H1 (cell line): ENCODE data around the gene UAP1. TPM values are rescaled to one million over a fixed set of nuclear protein-coding genes. Genes with fewer than 3 reads are reported as not detected.

Source experiments
- CTCF ChIA-PET: fragments of 300-600 bp; sonication (Branson Sonifier 250); formaldehyde crosslinking; loops from one replicate; lab custom pipeline; 2021; ENCODE audit not compliant: partially characterized antibody; lab: Charles Lee
- POLR2A ChIA-PET: fragments of 300-600 bp; sonication (Branson Sonifier 250); formaldehyde crosslinking; loops from one replicate; lab custom pipeline; 2021; ENCODE audit warnings: inconsistent platforms; ENCODE audit not compliant: partially characterized antibody; lab: Charles Lee
- DNase-seq, 2 experiments: peaks; one replicate each; pipeline versions ENCODE4 v3.0.0 to v3.0.0-alpha.2; 2010 to 2022; ENCODE audit warnings: low spot score in 2 of 2, low read depth in 1 of 2, mixed read lengths in 1 of 2
- FAIRE-seq: peaks from 2 replicates; lab custom pipeline; 2011; peaks lifted over from hg19 to GRCh38; lab: Jason Lieb, UNC
- H2AFZ ChIP-seq: 2 replicates; pipeline ENCODE4 v1.8.1; 2012; ENCODE audit warnings: low read length, inconsistent platforms
- H2AK5ac ChIP-seq: 2 replicates; pipeline ENCODE4 v1.6.1; 2013; ENCODE audit warnings: low read depth, low read length
- H2BK120ac ChIP-seq: replicated peaks from 2 replicates; pipeline ENCODE3; 2013; ENCODE audit warnings: low read depth, low read length, inconsistent platforms
- H2BK12ac ChIP-seq: 2 replicates; pipeline ENCODE4 v1.6.1; 2013; ENCODE audit warnings: low read depth, low read length
- H2BK15ac ChIP-seq: 2 replicates; pipeline ENCODE4 v1.6.1; 2013; ENCODE audit warnings: low read length
- H2BK20ac ChIP-seq: 2 replicates; pipeline ENCODE4 v1.6.1; 2013; ENCODE audit warnings: low read length
- H2BK5ac ChIP-seq: 2 replicates; pipeline ENCODE4 v1.6.1; 2013; ENCODE audit warnings: low read depth, low read length
- H3K14ac ChIP-seq: 2 replicates; pipeline ENCODE4 v1.6.1; 2013; ENCODE audit warnings: inconsistent platforms; ENCODE audit not compliant: insufficient read length
- H3K18ac ChIP-seq: 2 replicates; pipeline ENCODE4 v1.6.1; 2013; ENCODE audit warnings: low read length; ENCODE audit errors: extremely low read depth
- H3K23ac ChIP-seq: 2 replicates; pipeline ENCODE4 v1.6.1; 2013; ENCODE audit warnings: inconsistent platforms; ENCODE audit not compliant: insufficient read length
- H3K23me2 ChIP-seq: 2 replicates; pipeline ENCODE4 v1.6.1; 2013; ENCODE audit warnings: low read depth, low read length
- H3K27ac ChIP-seq: 2 replicates; pipeline ENCODE4 v1.6.1; 2011; ENCODE audit warnings: low read depth, low read length, inconsistent platforms
- H3K27me3 ChIP-seq, 4 experiments: replicated peaks in 1 of 4; 1 replicate in 1 of 4; 2 replicates in 3 of 4; pipeline versions ENCODE4 v1.6.1 to v1.8.1; 2011 to 2013; ENCODE audit warnings: low read length in 3 of 4, mild to moderate bottlenecking in 3 of 4, inconsistent platforms in 2 of 4, mixed read lengths in 2 of 4, moderate library complexity in 1 of 4; ENCODE audit not compliant: control insufficient read depth in 3 of 4, insufficient read depth in 3 of 4; ENCODE audit errors: extremely low read depth in 1 of 4
- H3K36me3 ChIP-seq, 4 experiments: 2 replicates each; pipeline versions ENCODE4 v1.6.1 to v1.8.1; 2011 to 2013; ENCODE audit warnings: mild to moderate bottlenecking in 4 of 4, low read length in 3 of 4, moderate library complexity in 2 of 4, control low read depth in 1 of 4, inconsistent platforms in 1 of 4; ENCODE audit not compliant: insufficient read depth in 4 of 4, control insufficient read depth in 2 of 4
- H3K4ac ChIP-seq: replicated peaks from 2 replicates; pipeline ENCODE3; 2013; ENCODE audit warnings: low read length, low read depth, mixed read lengths, inconsistent platforms; ENCODE audit not compliant: insufficient read length
- H3K4me1 ChIP-seq, 4 experiments: replicated peaks in 1 of 4; 1 replicate in 1 of 4; 2 replicates in 3 of 4; pipeline versions ENCODE4 v1.6.1 to v1.8.1; 2011 to 2013; ENCODE audit warnings: low read length in 3 of 4, inconsistent platforms in 2 of 4, mixed read lengths in 1 of 4; ENCODE audit not compliant: insufficient read depth in 4 of 4, control insufficient read depth in 3 of 4
- H3K4me2 ChIP-seq, 2 experiments: 2 replicates each; pipeline versions ENCODE4 v1.6.1 to v1.8.1; 2011 to 2013; ENCODE audit warnings: low read depth in 2 of 2, low read length in 2 of 2, control low read depth in 1 of 2, inconsistent platforms in 1 of 2, mild to moderate bottlenecking in 1 of 2; ENCODE audit not compliant: insufficient read depth in 1 of 2
- H3K4me3 ChIP-seq, 4 experiments: fragments of 200-600, 300-600 bp in 1 of 4; sonication (generic), shearing (Covaris generic), sonication (Bioruptor Twin) in 1 of 4; 2 replicates each; pipeline versions ENCODE4 v1.5.1 to v1.8.1; 2011 to 2016; ENCODE audit warnings: low read length in 4 of 4, low read depth in 3 of 4, control low read depth in 2 of 4, inconsistent platforms in 2 of 4, mild to moderate bottlenecking in 2 of 4, mixed read lengths in 1 of 4, moderate library complexity in 1 of 4; ENCODE audit not compliant: insufficient read depth in 2 of 4; ENCODE audit errors: extremely low read depth in 1 of 4
- H3K56ac ChIP-seq: replicated peaks from 2 replicates; pipeline ENCODE3; 2013; ENCODE audit warnings: low read depth, mild to moderate bottlenecking, mixed read lengths, low read length, inconsistent platforms; ENCODE audit not compliant: insufficient read length
- H3K79me1 ChIP-seq: 2 replicates; pipeline ENCODE4 v1.6.1; 2013; ENCODE audit warnings: low read depth, low read length, control low read depth
- H3K79me2 ChIP-seq, 2 experiments: 2 replicates each; pipeline versions ENCODE4 v1.6.1 to v1.8.1; 2012 to 2013; ENCODE audit warnings: low read length in 2 of 2, mild to moderate bottlenecking in 2 of 2, inconsistent platforms in 1 of 2; ENCODE audit not compliant: insufficient read depth in 2 of 2, control insufficient read depth in 1 of 2
- H3K9ac ChIP-seq, 4 experiments: replicated peaks in 1 of 4; 1 replicate in 1 of 4; 2 replicates in 3 of 4; pipeline versions ENCODE4 v1.6.1 to v1.8.1; 2011 to 2013; ENCODE audit warnings: low read depth in 3 of 4, low read length in 3 of 4, control low read depth in 2 of 4, mild to moderate bottlenecking in 2 of 4, moderate library complexity in 2 of 4, inconsistent platforms in 1 of 4; ENCODE audit errors: extremely low read depth in 1 of 4
- H3K9me3 ChIP-seq, 2 experiments: 2 replicates each; pipeline versions ENCODE4 v1.6.1 to v1.8.1; 2012 to 2013; ENCODE audit warnings: mild to moderate bottlenecking in 2 of 2, moderate library complexity in 2 of 2, control low read depth in 1 of 2, inconsistent platforms in 1 of 2, low read depth in 1 of 2, low read length in 1 of 2, mixed read lengths in 1 of 2; ENCODE audit not compliant: insufficient read depth in 2 of 2
- H4K20me1 ChIP-seq, 2 experiments: replicated peaks in 1 of 2; 2 replicates each; pipeline versions ENCODE3 to v1.8.1; 2011 to 2013; ENCODE audit warnings: inconsistent platforms in 2 of 2, low read length in 2 of 2, mild to moderate bottlenecking in 1 of 2; ENCODE audit not compliant: insufficient read depth in 2 of 2, control insufficient read depth in 1 of 2
- H4K5ac ChIP-seq: 2 replicates; pipeline ENCODE4 v1.6.1; 2013; ENCODE audit warnings: low read length, low read depth, mixed read lengths, inconsistent platforms; ENCODE audit not compliant: insufficient read length
- H4K8ac ChIP-seq: 2 replicates; pipeline ENCODE4 v1.8.0; 2013; ENCODE audit warnings: mild to moderate bottlenecking, moderate library complexity, low read length, inconsistent platforms; ENCODE audit not compliant: insufficient read depth; ENCODE audit errors: extremely low read depth
- H4K91ac ChIP-seq: replicated peaks from 2 replicates; pipeline ENCODE3; 2013; ENCODE audit warnings: low read length, mixed read lengths, inconsistent platforms; ENCODE audit not compliant: insufficient read length
- ASH2L ChIP-seq: fragments of 200-600, 300-600 bp; sonication (generic); IDR thresholded peaks from one replicate; pipeline ENCODE4 v1.7.1; 2017; ENCODE audit warnings: low read length
- HDAC2 ChIP-seq, 2 experiments: fragments of 300-600 bp in 1 of 2; sonication (generic) in 1 of 2; IDR thresholded peaks; 2 replicates each; pipeline ENCODE4 v1.6.1; 2011 to 2012; ENCODE audit warnings: low read depth in 2 of 2, low read length in 2 of 2, mild to moderate bottlenecking in 2 of 2, moderate library complexity in 2 of 2, borderline replicate concordance in 1 of 2, inconsistent platforms in 1 of 2
- POU5F1 ChIP-seq: IDR thresholded peaks from 2 replicates; pipeline ENCODE4 v1.6.1; 2011; ENCODE audit warnings: low read depth, mild to moderate bottlenecking, low read length, moderate library complexity
- SIN3A ChIP-seq, 2 experiments: IDR thresholded peaks in 1 of 2; conservative IDR thresholded peaks in 1 of 2; 2 replicates each; pipeline ENCODE4 v1.6.1; 2011 to 2012; ENCODE audit warnings: low read length in 2 of 2, improper control_type of control experiment in 1 of 2, low read depth in 1 of 2, mild to moderate bottlenecking in 1 of 2
- SIRT6 ChIP-seq: IDR thresholded peaks from one replicate; pipeline ENCODE4 v1.7.1; 2012; ENCODE audit warnings: low read length, inconsistent platforms
- TEAD4 ChIP-seq: IDR thresholded peaks from 2 replicates; pipeline ENCODE4 v1.6.1; 2012; ENCODE audit warnings: low read depth, low read length, inconsistent platforms, mixed read lengths
- WGBS, 2 experiments: shearing (Covaris generic) in 1 of 2; methylation state at CpG; one replicate each; pipeline versions ENCODE4 v1.1.6 to v1.1.7; 2013 to 2015; ENCODE audit warnings: low lambda C conversion rate in 2 of 2, mixed read lengths in 2 of 2, inconsistent platforms in 1 of 2, low coverage in 1 of 2, missing lambda C conversion rate in 1 of 2; ENCODE audit not compliant: insufficient replicate concordance in 2 of 2, insufficient coverage in 1 of 2, insufficient read length in 1 of 2; ENCODE audit errors: extremely low coverage in 1 of 2, missing lambda C conversion rate in 1 of 2; 5-methylcytosine and 5-hydroxymethylcytosine counted together
- polyA plus RNA-seq, 7 experiments: library from polyadenylated mRNA; depleted of rRNA in 3 of 7; stranded (reverse) in 5 of 7; unstranded in 2 of 7; fragments of >200 nt in 5 of 7; fragments of 200-250 nt in 2 of 7; gene quantifications; 1 replicate in 5 of 7; 2 replicates in 1 of 7; 4 replicates in 1 of 7; pipeline versions ENCODE4 v1.2.1 to v1.2.3, GENCODE V29; 2011 to 2013; ENCODE audit warnings: missing spikeins in 2 of 7, mixed read lengths in 2 of 7
- total RNA-seq: library from RNA; stranded (reverse); fragmentation: NEBNext Ultra II Directional; extraction: Animal tissue kit (Norgen Biotek cat#: 25700); gene quantifications from 2 replicates; pipeline ENCODE4 v1.2.1, GENCODE V29; 2021
- TF ChIP-seq, protein P1 (sequence below): IDR thresholded peaks from 2 replicates; pipeline ENCODE4 v1.6.1; 2012; ENCODE audit warnings: low read length, inconsistent platforms

The UAP1 gene
- total and polyA plus RNA-seq, 2 of the 8 experiments (the other 6 are each of a cell fraction or from before 2014, with no cell fraction given): 9.4 to 32.9 TPM

- Histone ChIP-seq H4K20me1 (no peaks in the 10 kb centered on the region), H4K5ac (no peak overlapping the region), H2BK120ac (no peak overlapping the region), H3K27me3 (no peaks in the 10 kb centered on the region), H3K79me1 (no peaks in the 10 kb centered on the region), H3K56ac (no peak overlapping the region), H3K79me2 (no peaks in the 10 kb centered on the region), H3K18ac (no peak overlapping the region), H2BK5ac (no peak overlapping the region), H3K4me1 (no peaks in the 10 kb centered on the region), H3K27ac (no peak overlapping the region)
- FAIRE-seq: no peak
- no peak for TF ChIP-seq SIN3A (conservative IDR thresholded peaks at IDR 0.05 in 1 of 2, IDR thresholded peaks at IDR 0.05 in 1 of 2; ENCODE audit: low read depth in 1 of 2, low read length in 2 of 2)
- TF ChIP-seq, protein P1, sequence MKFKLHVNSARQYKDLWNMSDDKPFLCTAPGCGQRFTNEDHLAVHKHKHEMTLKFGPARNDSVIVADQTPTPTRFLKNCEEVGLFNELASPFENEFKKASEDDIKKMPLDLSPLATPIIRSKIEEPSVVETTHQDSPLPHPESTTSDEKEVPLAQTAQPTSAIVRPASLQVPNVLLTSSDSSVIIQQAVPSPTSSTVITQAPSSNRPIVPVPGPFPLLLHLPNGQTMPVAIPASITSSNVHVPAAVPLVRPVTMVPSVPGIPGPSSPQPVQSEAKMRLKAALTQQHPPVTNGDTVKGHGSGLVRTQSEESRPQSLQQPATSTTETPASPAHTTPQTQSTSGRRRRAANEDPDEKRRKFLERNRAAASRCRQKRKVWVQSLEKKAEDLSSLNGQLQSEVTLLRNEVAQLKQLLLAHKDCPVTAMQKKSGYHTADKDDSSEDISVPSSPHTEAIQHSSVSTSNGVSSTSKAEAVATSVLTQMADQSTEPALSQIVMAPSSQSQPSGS: no peak
- TF ChIP-seq POU5F1: no peak
- TF ChIP-seq HDAC2 (IDR thresholded peaks at IDR 0.05; ENCODE audit: borderline replicate concordance in 1 of 2, low read depth in 2 of 2, low read length in 2 of 2): no peak
- TF ChIP-seq TEAD4: no peak
- TF ChIP-seq ASH2L: no peak
- TF ChIP-seq SIRT6: no peak
- TF ChIP-seq, all 59 proteins: peak for 0
- H3K4me3 ChIP-seq: no peak overlapping the region
- ChIA-PET POLR2A (no interaction called here), CTCF (interaction anchor here (2.0 to 3.6 kb wide), 2 partner anchors 8 to 11 kb away, joined by 5 to 16 read pairs; no protein-coding TSS in a partner anchor)
- H3K4ac ChIP-seq: no peak overlapping the region
- no peak overlapping the region for H3K14ac ChIP-seq
- DNase-seq: no peak
- H2BK12ac ChIP-seq: no peak overlapping the region
- H2BK15ac ChIP-seq: no peak overlapping the region
- H2BK20ac ChIP-seq: no peak overlapping the region
- no peak overlapping the region for H2AFZ ChIP-seq
- no peak overlapping the region for H2AK5ac ChIP-seq
- no peaks in the 10 kb centered on the region for H3K36me3 ChIP-seq
- no peak overlapping the region for H4K8ac ChIP-seq
- H4K91ac ChIP-seq: no peak overlapping the region
- H3K4me2 ChIP-seq: no peak overlapping the region
- H3K9me3 ChIP-seq: no peaks in the 10 kb centered on the region
- no peaks in the 10 kb centered on the region for H3K23me2 ChIP-seq
- 91% methylated on average over 2 of the region's 2 CpGs; no CpG with 5 or more reads in 1 of the 2 experiments for WGBS, 2 experiments
- H3K9ac ChIP-seq: no peak overlapping the region
- no peak overlapping the region for H3K23ac ChIP-seq
These were observed 64.2 kb downstream of the UAP1 start for GRCh38 chr1:162625679-162626078.
